ENCODE data around the gene HAUS7. TPM values are rescaled to one million over a fixed set of nuclear protein-coding genes. Genes with fewer than 3 reads are reported as not detected.

HAUS7 gene
- total RNA-seq, 1 donor from 2014 or later = 13.1 TPM

GRCh38 chrX:153411255-153411987 is 59.0 kb downstream of the HAUS7 start, which contains the start of gene ZFP92:
Gene ZFP92, plus strand, starts transcription at chrX:153411472. Its CDS starts 6,851 bp downstream, at chrX:153418323.
- H3K4me1 ChIP-seq = no peaks in the 10 kb centered on the region
- peak within 1 kb of the TSS; percentile 50 for H2AFZ ChIP-seq (replicated peaks)
- peaks cover 23% of the 10 kb centered on the region for H3K27me3 ChIP-seq
- TF ChIP-seq EZH2 (IDR thresholded peaks at IDR 0.05) (peak; percentile 59), CTCF (IDR thresholded peaks at IDR 0.05) (no peak), EZH2phosphoT487 (IDR thresholded peaks at IDR 0.05) (peak; percentile 39)
- H4K20me1 ChIP-seq (ENCODE audit: low read depth) = no peaks in the 10 kb centered on the region
- no peak within 1 kb of the TSS for H3K27ac ChIP-seq
- no peaks in the 10 kb centered on the region for H3K36me3 ChIP-seq
- Mint-ChIP-seq H3K4me1 (peaks cover 11% of the 10 kb centered on the region), H3K27me3 (ENCODE audit: insufficient read depth, low read depth) (peaks cover 12% of the 10 kb centered on the region), H3K4me3 (no peak within 1 kb of the TSS), H3K9me3 (peaks cover 31% of the 10 kb centered on the region), H3K27ac (no peak within 1 kb of the TSS), H3K36me3 (no peaks in the 10 kb centered on the region)
- peak within 1 kb of the TSS; percentile 82 for H3K4me2 ChIP-seq
- H3K79me2 ChIP-seq (ENCODE audit: low read depth) = no peaks in the 10 kb centered on the region
- H3K9ac ChIP-seq = no peak within 1 kb of the TSS
- no peaks in the 10 kb centered on the region for H3K9me3 ChIP-seq (ENCODE audit: low read depth)
- DNase-seq (ENCODE audit: low spot score) = no peak
- peak within 1 kb of the TSS; percentile 38 for H3K4me3 ChIP-seq
- H3F3A ChIP-seq (ENCODE audit: low read depth) = no peaks in the 10 kb centered on the region

GRCh38 chrX:153410888-153411254 is 59.5 kb downstream of the HAUS7 start:
- no peak overlapping the region for H3K4me3 Mint-ChIP-seq
- Histone ChIP-seq H3K27me3 (peaks cover 23% of the 10 kb centered on the region), H3K4me2 (peak overlapping the region; percentile 82), H2AFZ (replicated peaks) (peak overlapping the region; percentile 50), H3K4me3 (peak overlapping the region; percentile 38), H3K4me1 (no peaks in the 10 kb centered on the region), H3K36me3 (no peaks in the 10 kb centered on the region), H3F3A (ENCODE audit: low read depth) (no peaks in the 10 kb centered on the region), H3K9ac (no peak overlapping the region), H3K9me3 (ENCODE audit: low read depth) (no peaks in the 10 kb centered on the region), H3K79me2 (ENCODE audit: low read depth) (no peaks in the 10 kb centered on the region), H3K27ac (no peak overlapping the region), H4K20me1 (ENCODE audit: low read depth) (no peaks in the 10 kb centered on the region)
- H3K27me3 Mint-ChIP-seq (ENCODE audit: insufficient read depth, low read depth) = peaks cover 12% of the 10 kb centered on the region
- H3K9me3 Mint-ChIP-seq = peaks cover 29% of the 10 kb centered on the region
- DNase-seq (ENCODE audit: low spot score) = no peak
- no peaks in the 10 kb centered on the region for H3K36me3 Mint-ChIP-seq
- no peak overlapping the region for H3K27ac Mint-ChIP-seq
- peaks cover 11% of the 10 kb centered on the region for H3K4me1 Mint-ChIP-seq
- TF ChIP-seq EZH2phosphoT487 (IDR thresholded peaks at IDR 0.05) (no peak), EZH2 (IDR thresholded peaks at IDR 0.05) (no peak), CTCF (IDR thresholded peaks at IDR 0.05) (no peak)

- Histone ChIP-seq H3K9ac (no peak overlapping the region), H3F3A (ENCODE audit: low read depth) (no peaks in the 10 kb centered on the region), H3K27me3 (peaks cover 23% of the 10 kb centered on the region), H3K4me2 (no peak overlapping the region), H3K4me1 (no peaks in the 10 kb centered on the region), H3K79me2 (ENCODE audit: low read depth) (no peaks in the 10 kb centered on the region), H3K4me3 (no peak overlapping the region), H4K20me1 (ENCODE audit: low read depth) (no peaks in the 10 kb centered on the region), H3K36me3 (no peaks in the 10 kb centered on the region), H3K27ac (no peak overlapping the region), H3K9me3 (ENCODE audit: low read depth) (no peaks in the 10 kb centered on the region), H2AFZ (replicated peaks) (no peak overlapping the region)
- Mint-ChIP-seq H3K27me3 (ENCODE audit: insufficient read depth, low read depth) (peaks cover 9% of the 10 kb centered on the region), H3K4me3 (no peak overlapping the region), H3K9me3 (peaks cover 26% of the 10 kb centered on the region), H3K4me1 (peaks cover 11% of the 10 kb centered on the region), H3K36me3 (no peaks in the 10 kb centered on the region), H3K27ac (no peak overlapping the region)
- DNase-seq (ENCODE audit: low spot score) = no peak
- no peak for TF ChIP-seq CTCF (IDR thresholded peaks at IDR 0.05)
- TF ChIP-seq EZH2phosphoT487 (IDR thresholded peaks at IDR 0.05) = no peak
- no peak for TF ChIP-seq EZH2 (IDR thresholded peaks at IDR 0.05)
Observed at GRCh38 chrX:153410373-153410772, 60.0 kb downstream of the HAUS7 start.
